Caco-2 (cell line): ENCODE measurements around the gene IRS1. TPM values are rescaled to one million over a fixed set of nuclear protein-coding genes. Genes with fewer than 3 reads are reported as not detected.

Experiments
- BruUV-seq: library from RNA; stranded (reverse); fragments of 400-500 nt; replicated peaks from 2 replicates; lab custom pipeline; 2021; lab: Mats Ljungman, UMichigan
- CTCF ChIA-PET: fragments of 300-600 bp; sonication (Branson Sonifier 250); formaldehyde crosslinking; loops from one replicate; lab custom pipeline; 2022; ENCODE audit warnings: antibody characterized with exemption; lab: Charles Lee
- POLR2A ChIA-PET: fragments of 300-600 bp; sonication (Branson Sonifier 250); formaldehyde crosslinking; loops from one replicate; lab custom pipeline; 2022; ENCODE audit warnings: antibody characterized with exemption; lab: Charles Lee
- DNase-seq, 2 experiments: peaks; one replicate each; pipeline versions ENCODE4 v3.0.0 to v3.0.0-alpha.2; 2020 to 2022
- H3K27me3 ChIP-seq: replicated peaks from 2 replicates; pipeline ENCODE4 v1.6.0; 2011; ENCODE audit warnings: low read length; ENCODE audit not compliant: control insufficient read depth, insufficient read depth
- H3K36me3 ChIP-seq: 2 replicates; pipeline ENCODE4 v1.5.1; 2011; ENCODE audit warnings: low read length; ENCODE audit not compliant: control insufficient read depth, insufficient read depth
- H3K4me1 ChIP-seq: fragments of 250-450 bp; sonication (Bioruptor Pico); 2 replicates; pipeline ENCODE4 v1.5.1; 2020; ENCODE audit warnings: mild to moderate bottlenecking
- H3K4me3 ChIP-seq: 2 replicates; pipeline ENCODE4 v1.5.1; 2011; ENCODE audit warnings: low read depth, mild to moderate bottlenecking, control low read depth, low read length
- H3K9me3 ChIP-seq: fragments of 250-450 bp; sonication (Bioruptor Pico); 2 replicates; pipeline ENCODE4 v1.5.1; 2020; ENCODE audit warnings: mild to moderate bottlenecking, moderate library complexity
- H3K27ac Mint-ChIP-seq: one replicate; pipeline ENCODE4 v1.8.0; 2022; ENCODE audit warnings: mixed read lengths; ENCODE audit not compliant: unreplicated experiment
- H3K27me3 Mint-ChIP-seq: one replicate; pipeline ENCODE4 v1.8.0; 2022; ENCODE audit warnings: mixed read lengths; ENCODE audit not compliant: insufficient read depth, unreplicated experiment
- H3K36me3 Mint-ChIP-seq: one replicate; pipeline ENCODE4 v1.8.0; 2022; ENCODE audit warnings: mild to moderate bottlenecking, mixed read lengths; ENCODE audit not compliant: insufficient read depth, unreplicated experiment
- H3K4me1 Mint-ChIP-seq: one replicate; pipeline ENCODE4 v1.8.0; 2022; ENCODE audit warnings: low read depth, mixed read lengths; ENCODE audit not compliant: unreplicated experiment
- H3K4me3 Mint-ChIP-seq: one replicate; pipeline ENCODE4 v1.8.0; 2022; ENCODE audit warnings: mild to moderate bottlenecking, moderate library complexity, mixed read lengths; ENCODE audit not compliant: unreplicated experiment
- H3K9me3 Mint-ChIP-seq: one replicate; pipeline ENCODE4 v1.8.0; 2022; ENCODE audit warnings: mixed read lengths; ENCODE audit not compliant: unreplicated experiment
- intact Hi-C: fragments of 100-400 bp; cut with micrococcal nuclease; formaldehyde crosslinking; loops from one replicate; pipeline ENCODE4 v1.10.0; 2022; ENCODE audit not compliant: unreplicated experiment
- total RNA-seq: library from RNA; stranded (reverse); gene quantifications from 2 replicates; pipeline ENCODE4 v1.2.3, GENCODE V29; 2022
- TF ChIP-seq, protein P1 (sequence below), 2 experiments: fragments of 200-600 bp in 1 of 2; IDR thresholded peaks; 1 replicate in 1 of 2; 2 replicates in 1 of 2; pipeline versions ENCODE4 v1.5.1 to v1.8.0; 2011 to 2022; ENCODE audit warnings: antibody characterized with exemption in 1 of 2, control low read depth in 1 of 2, inconsistent platforms in 1 of 2, low read depth in 1 of 2, low read length in 1 of 2, mild to moderate bottlenecking in 1 of 2, moderate library complexity in 1 of 2; ENCODE audit not compliant: insufficient read depth in 1 of 2, severe bottlenecking in 1 of 2, unreplicated experiment in 1 of 2

The IRS1 gene
- total RNA-seq, 1 experiment from 2014 or later, result 27.9 TPM

DNA sequence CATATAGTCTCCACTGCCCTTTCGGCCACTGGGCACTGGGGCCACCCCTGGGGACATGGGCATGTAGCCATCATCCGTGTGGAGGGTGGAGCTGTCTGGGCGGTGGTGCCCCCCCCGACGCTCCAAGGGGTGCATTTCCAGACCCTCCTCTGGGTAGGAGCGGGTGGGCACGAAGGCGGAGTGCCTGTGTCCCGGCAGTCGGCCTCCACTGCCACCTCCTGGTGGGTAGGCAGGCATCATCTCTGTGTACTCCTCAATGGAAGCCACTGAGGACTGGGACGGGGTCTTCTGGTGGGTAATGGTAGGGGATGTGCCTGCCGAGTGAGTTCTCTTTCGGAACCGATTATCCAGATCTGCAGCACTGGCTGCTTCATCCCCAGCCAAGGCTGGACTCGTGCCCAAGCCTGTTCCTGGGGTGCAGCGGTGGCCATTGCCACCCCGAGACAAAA is 2.8 kb downstream of the IRS1 start:
- Mint-ChIP-seq H3K36me3 (peaks cover 55% of the 10 kb centered on the region), H3K9me3 (no peaks in the 10 kb centered on the region), H3K4me1 (peaks cover 18% of the 10 kb centered on the region), H3K4me3 (peak overlapping the region; percentile 85), H3K27ac (no peak overlapping the region), H3K27me3 (no peaks in the 10 kb centered on the region)
- no peak overlapping the region for H3K4me3 ChIP-seq
- intact Hi-C loops, result loop anchor here (10.0 kb wide), 2 partner anchors 112 to 172 kb away; no protein-coding TSS in a partner anchor
- H3K36me3 ChIP-seq, result peaks cover 9% of the 10 kb centered on the region
- TF ChIP-seq, protein P1, sequence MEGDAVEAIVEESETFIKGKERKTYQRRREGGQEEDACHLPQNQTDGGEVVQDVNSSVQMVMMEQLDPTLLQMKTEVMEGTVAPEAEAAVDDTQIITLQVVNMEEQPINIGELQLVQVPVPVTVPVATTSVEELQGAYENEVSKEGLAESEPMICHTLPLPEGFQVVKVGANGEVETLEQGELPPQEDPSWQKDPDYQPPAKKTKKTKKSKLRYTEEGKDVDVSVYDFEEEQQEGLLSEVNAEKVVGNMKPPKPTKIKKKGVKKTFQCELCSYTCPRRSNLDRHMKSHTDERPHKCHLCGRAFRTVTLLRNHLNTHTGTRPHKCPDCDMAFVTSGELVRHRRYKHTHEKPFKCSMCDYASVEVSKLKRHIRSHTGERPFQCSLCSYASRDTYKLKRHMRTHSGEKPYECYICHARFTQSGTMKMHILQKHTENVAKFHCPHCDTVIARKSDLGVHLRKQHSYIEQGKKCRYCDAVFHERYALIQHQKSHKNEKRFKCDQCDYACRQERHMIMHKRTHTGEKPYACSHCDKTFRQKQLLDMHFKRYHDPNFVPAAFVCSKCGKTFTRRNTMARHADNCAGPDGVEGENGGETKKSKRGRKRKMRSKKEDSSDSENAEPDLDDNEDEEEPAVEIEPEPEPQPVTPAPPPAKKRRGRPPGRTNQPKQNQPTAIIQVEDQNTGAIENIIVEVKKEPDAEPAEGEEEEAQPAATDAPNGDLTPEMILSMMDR (IDR thresholded peaks at IDR 0.05; ENCODE audit: insufficient read depth in 1 of 2, low read depth in 1 of 2, low read length in 1 of 2, severe bottlenecking in 1 of 2, unreplicated experiment in 1 of 2), result no peak
- DNase-seq, result no peak
- peaks cover 28% of the 10 kb centered on the region for H3K4me1 ChIP-seq
- H3K27me3 ChIP-seq, result no peaks in the 10 kb centered on the region
- TSS peak; percentile 2 for BruUV-seq
- ChIA-PET POLR2A (interaction anchor here (0.5 to 0.7 kb wide), 2 partner anchors 319 to 1113 kb away, joined by 3 read pairs; no protein-coding TSS in a partner anchor), CTCF (no interaction called here)
- H3K9me3 ChIP-seq, result no peaks in the 10 kb centered on the region

DNA sequence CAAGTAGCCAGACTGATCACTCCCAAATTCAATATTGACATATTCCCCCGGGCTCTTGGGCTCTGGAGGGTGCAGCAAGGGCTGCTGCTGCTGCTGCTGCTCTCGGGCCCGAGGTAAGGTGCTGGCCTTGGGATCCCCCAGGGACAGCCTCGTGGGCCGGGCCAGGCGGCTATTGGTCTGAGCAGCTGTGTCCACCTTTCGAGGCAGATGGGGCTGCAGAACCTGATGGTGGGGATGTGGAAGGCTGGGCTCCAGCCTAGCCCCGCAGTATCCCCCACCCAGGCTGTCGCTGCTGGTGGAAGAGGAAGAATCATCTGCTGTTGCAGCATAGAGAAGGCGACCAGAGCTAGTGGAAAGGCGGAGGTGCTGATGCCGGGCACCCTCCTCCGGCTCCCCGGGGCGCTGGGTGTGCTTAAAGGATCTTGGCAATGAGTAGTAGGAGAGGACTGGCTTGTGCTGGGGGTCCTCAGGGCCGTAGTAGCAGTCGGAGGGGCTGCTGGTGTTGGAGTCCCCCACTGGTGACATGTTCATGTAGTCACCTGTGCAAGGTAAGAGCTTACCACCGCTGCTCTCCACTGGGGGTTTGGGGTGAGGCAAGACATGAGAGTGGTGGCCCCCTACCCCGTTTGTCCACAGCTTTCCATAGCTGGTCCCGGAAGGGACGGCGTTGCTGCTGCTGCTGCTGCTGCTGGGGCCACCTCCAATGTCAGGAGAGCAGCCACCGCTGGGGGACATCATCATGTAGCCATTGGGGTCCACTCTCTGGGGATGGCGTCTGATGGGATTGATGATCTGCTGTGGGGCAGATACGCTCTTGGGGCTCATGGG is 3.4 kb downstream of the IRS1 start:
- no peaks in the 10 kb centered on the region for H3K27me3 Mint-ChIP-seq
- ChIA-PET POLR2A (interaction anchor here (0.5 to 0.8 kb wide), 3 partner anchors 63 to 1112 kb away, joined by 3 read pairs; no protein-coding TSS in a partner anchor), CTCF (no interaction called here)
- Histone ChIP-seq H3K27me3 (no peaks in the 10 kb centered on the region), H3K4me3 (no peak overlapping the region; the same call in 1 of the 2 replicates), H3K36me3 (peaks cover 9% of the 10 kb centered on the region), H3K9me3 (no peaks in the 10 kb centered on the region), H3K4me1 (peaks cover 28% of the 10 kb centered on the region)
- peak overlapping the region; percentile 85 for H3K4me3 Mint-ChIP-seq
- TF ChIP-seq, protein P1 (IDR thresholded peaks at IDR 0.05; ENCODE audit: insufficient read depth in 1 of 2, low read depth in 1 of 2, low read length in 1 of 2, severe bottlenecking in 1 of 2, unreplicated experiment in 1 of 2), result no peak
- H3K36me3 Mint-ChIP-seq, result peaks cover 61% of the 10 kb centered on the region
- DNase-seq, result no peak
- intact Hi-C loops, result loop anchor here (10.0 kb wide), 2 partner anchors 111 to 171 kb away; no protein-coding TSS in a partner anchor
- H3K9me3 Mint-ChIP-seq, result no peaks in the 10 kb centered on the region
- BruUV-seq, result no TSS peak
- H3K27ac Mint-ChIP-seq, result peak overlapping the region; percentile 29
- H3K4me1 Mint-ChIP-seq, result peaks cover 13% of the 10 kb centered on the region

DNA sequence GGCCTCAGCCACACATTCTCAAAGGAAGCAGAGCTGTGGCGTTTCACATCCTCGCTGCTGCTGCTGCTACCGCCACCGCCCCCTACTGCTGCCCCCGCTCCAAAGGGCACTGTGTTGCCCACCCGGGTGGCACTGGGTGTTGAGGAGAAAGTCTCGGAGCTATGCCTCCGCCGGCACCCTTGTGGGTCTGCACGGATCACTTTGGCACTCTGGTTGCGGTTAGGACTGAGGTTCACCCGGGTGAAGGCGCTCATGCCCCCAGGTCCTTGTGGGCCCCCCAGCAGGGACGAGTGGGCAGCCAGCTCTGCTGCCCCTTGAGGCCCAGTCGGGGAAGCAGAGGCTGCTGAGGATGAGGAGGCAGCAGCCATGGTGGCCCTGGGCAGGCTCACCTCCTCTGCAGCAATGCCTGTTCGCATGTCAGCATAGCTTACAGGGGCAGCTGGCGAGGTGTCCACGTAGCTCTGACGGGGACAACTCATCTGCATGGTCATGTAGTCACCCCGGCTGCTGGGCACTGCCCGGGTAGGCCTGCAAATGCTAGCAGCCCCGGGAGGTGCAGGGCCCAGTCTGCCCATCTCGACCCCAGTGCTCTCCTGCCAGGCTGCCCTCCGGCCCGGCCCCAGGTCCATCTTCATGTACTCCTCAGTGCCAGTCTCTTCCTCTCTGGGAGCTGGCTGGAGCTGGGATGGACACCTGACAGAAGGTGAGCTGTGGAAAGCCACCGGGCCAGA is 4.2 kb downstream of the IRS1 start:
- no peak for DNase-seq
- Histone ChIP-seq H3K27me3 (no peaks in the 10 kb centered on the region), H3K9me3 (no peaks in the 10 kb centered on the region), H3K4me3 (peak overlapping the region; percentile 11; the same call in 1 of the 2 replicates), H3K36me3 (peaks cover 9% of the 10 kb centered on the region), H3K4me1 (peaks cover 28% of the 10 kb centered on the region)
- TF ChIP-seq, protein P1 (IDR thresholded peaks at IDR 0.05; ENCODE audit: insufficient read depth in 1 of 2, low read depth in 1 of 2, low read length in 1 of 2, severe bottlenecking in 1 of 2, unreplicated experiment in 1 of 2), result no peak
- no TSS peak for BruUV-seq
- H3K36me3 Mint-ChIP-seq, result peaks cover 69% of the 10 kb centered on the region
- ChIA-PET POLR2A (interaction anchor here (0.8 kb wide), 1 partner anchor 62 kb away, joined by 3 read pairs; no protein-coding TSS in a partner anchor), CTCF (no interaction called here)
- no peaks in the 10 kb centered on the region for H3K27me3 Mint-ChIP-seq
- H3K4me1 Mint-ChIP-seq, result peaks cover 13% of the 10 kb centered on the region
- H3K27ac Mint-ChIP-seq, result peak overlapping the region; percentile 29
- peak overlapping the region; percentile 85 for H3K4me3 Mint-ChIP-seq
- no peaks in the 10 kb centered on the region for H3K9me3 Mint-ChIP-seq
- intact Hi-C loops, result loop anchor here (2.0 to 10.0 kb wide), 3 partner anchors 23 to 171 kb away; no protein-coding TSS in a partner anchor
